Measurements from ENCODE around the gene IL11.

The IL11 gene

DNA sequence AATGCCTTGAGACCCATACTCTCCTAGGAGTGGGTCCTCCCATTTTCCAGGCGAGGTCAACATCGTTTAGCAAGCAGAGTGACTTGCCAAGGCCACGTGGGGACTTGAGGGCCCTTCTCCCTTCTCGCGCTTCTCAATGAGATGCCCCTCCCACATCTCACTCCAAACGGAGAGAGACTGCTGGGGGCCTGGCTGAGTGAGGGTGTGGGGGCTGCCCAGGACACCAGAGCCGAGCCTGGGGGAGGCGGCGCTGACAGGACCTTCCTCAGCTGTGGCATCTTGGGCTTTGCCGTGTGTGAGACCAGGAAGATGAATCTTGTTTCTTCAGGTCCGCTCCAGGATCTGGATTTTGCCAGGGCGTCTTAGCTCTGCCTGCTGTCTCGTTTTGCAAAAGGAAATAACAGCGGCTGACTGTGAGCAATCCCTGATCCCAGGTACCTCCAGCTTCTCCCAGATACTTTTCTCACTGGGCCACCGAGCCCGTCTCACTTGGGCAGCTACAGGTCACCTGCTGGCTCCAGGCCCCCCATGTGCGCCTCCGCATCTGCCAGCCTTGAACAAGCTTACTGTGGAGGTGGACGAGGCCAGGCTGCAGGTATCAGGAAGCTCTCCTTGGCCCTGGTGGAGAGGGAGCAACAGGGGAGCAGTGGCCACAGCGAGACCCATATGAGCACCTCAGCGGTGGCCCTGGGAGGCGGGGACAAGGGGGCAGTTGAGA, 21.8 kb downstream of the IL11 start:
- no peak for TF ChIP-seq CREB1 (IDR thresholded peaks at IDR 0.05; ENCODE audit: low read depth)
- TF ChIP-seq FOXM1 (IDR thresholded peaks at IDR 0.05; ENCODE audit: borderline replicate concordance, low read depth): no peak

DNA sequence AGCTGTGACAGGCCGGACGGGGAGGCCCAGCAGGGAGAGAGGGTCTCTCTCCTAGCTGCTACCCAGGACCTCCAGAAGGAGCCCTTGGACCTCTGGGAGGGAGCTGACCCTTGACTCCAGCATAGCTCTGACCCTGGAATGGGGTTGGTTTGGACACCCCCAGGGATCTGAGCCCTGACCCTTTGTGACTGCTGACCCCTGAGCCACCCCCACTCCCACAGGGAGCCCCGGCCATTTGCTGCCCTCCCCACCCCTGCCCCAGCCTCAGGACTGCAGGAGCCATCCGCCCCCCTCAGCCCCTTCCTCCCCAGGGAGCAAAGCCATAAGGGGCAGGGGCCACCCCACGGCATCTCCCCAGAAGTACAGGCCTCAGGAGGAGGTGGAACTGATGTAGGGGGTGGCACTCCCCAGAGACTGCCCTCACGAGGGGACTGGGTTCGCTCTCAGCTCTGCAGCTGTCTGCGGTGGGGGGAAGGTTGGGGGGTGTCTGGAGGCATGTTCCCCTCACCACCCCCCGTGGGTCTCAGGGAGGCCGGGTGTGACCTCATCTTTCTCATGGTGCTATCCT, 22.7 kb downstream of the IL11 start:
- TF ChIP-seq EGR1 (IDR thresholded peaks at IDR 0.05) (no peak), TEAD4 (IDR thresholded peaks at IDR 0.05) (no peak), YY1 (IDR thresholded peaks at IDR 0.05; ENCODE audit: low read depth) (no peak), TAF1 (IDR thresholded peaks at IDR 0.05; ENCODE audit: low read depth) (no peak), NFIC (IDR thresholded peaks at IDR 0.05) (no peak), CEBPB (IDR thresholded peaks at IDR 0.05) (no peak), EP300 (IDR thresholded peaks at IDR 0.05; ENCODE audit: borderline replicate concordance) (no peak)

DNA sequence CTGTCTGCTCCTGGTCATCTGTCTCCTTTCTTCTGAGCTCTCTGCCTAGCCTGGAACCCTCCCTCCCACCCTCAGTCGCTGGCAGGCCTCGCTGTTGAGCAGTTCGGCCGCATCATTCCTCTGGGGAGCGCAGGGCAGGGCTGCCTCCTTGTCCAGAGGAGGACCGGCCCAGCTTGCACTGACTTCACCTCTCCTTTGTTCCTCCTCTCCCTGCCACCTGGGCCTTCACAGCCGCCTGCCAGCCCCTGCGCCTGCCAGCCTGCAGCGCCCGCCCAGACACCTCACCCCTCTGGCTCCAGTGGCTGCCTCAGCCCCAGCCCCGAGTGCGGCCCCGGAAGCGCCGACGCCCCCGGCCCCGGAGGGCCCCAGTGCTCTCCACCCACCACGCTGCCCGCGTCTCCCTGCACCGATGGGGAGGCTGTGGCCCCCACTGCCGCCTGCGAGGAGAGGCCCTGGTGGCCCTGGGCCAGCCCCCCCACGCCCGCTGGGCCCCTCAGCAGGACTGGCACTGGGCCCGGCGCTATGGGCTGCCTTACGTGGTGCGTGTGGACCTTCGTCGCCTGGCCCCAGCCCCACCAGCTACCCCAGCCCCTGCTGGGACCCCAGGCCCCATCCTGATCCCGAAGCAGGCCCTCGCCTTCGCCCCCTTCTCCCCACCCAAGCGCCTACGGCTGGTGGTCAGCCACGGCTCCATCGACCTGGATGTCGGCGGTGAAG, 23.4 kb downstream of the IL11 start:
- no peak for TF ChIP-seq RAD21 (IDR thresholded peaks at IDR 0.05; ENCODE audit: low read depth)
- TF ChIP-seq TEAD4 (IDR thresholded peaks at IDR 0.05): no peak
- TF ChIP-seq EGR1 (IDR thresholded peaks at IDR 0.05): no peak
- no peak for TF ChIP-seq FOXM1 (IDR thresholded peaks at IDR 0.05; ENCODE audit: borderline replicate concordance, low read depth)
- TF ChIP-seq ZBTB7A (IDR thresholded peaks at IDR 0.05; ENCODE audit: low read depth): no peak
- TF ChIP-seq TCF12 (IDR thresholded peaks at IDR 0.05; ENCODE audit: low read depth): no peak
- no peak for TF ChIP-seq NFIC (IDR thresholded peaks at IDR 0.05)
- no peak for TF ChIP-seq CEBPB (IDR thresholded peaks at IDR 0.05)
- TF ChIP-seq CREB1 (IDR thresholded peaks at IDR 0.05; ENCODE audit: low read depth): no peak
- TF ChIP-seq TAF1 (IDR thresholded peaks at IDR 0.05; ENCODE audit: low read depth): no peak
- TF ChIP-seq YY1 (IDR thresholded peaks at IDR 0.05; ENCODE audit: low read depth): no peak
- TF ChIP-seq, protein P1, sequence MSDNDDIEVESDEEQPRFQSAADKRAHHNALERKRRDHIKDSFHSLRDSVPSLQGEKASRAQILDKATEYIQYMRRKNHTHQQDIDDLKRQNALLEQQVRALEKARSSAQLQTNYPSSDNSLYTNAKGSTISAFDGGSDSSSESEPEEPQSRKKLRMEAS (IDR thresholded peaks at IDR 0.05): no peak
- TF ChIP-seq, protein P2, sequence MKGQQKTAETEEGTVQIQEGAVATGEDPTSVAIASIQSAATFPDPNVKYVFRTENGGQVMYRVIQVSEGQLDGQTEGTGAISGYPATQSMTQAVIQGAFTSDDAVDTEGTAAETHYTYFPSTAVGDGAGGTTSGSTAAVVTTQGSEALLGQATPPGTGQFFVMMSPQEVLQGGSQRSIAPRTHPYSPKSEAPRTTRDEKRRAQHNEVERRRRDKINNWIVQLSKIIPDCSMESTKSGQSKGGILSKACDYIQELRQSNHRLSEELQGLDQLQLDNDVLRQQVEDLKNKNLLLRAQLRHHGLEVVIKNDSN (IDR thresholded peaks at IDR 0.05): no peak
- no peak for TF ChIP-seq EP300 (IDR thresholded peaks at IDR 0.05; ENCODE audit: borderline replicate concordance)
- TF ChIP-seq, protein P3, sequence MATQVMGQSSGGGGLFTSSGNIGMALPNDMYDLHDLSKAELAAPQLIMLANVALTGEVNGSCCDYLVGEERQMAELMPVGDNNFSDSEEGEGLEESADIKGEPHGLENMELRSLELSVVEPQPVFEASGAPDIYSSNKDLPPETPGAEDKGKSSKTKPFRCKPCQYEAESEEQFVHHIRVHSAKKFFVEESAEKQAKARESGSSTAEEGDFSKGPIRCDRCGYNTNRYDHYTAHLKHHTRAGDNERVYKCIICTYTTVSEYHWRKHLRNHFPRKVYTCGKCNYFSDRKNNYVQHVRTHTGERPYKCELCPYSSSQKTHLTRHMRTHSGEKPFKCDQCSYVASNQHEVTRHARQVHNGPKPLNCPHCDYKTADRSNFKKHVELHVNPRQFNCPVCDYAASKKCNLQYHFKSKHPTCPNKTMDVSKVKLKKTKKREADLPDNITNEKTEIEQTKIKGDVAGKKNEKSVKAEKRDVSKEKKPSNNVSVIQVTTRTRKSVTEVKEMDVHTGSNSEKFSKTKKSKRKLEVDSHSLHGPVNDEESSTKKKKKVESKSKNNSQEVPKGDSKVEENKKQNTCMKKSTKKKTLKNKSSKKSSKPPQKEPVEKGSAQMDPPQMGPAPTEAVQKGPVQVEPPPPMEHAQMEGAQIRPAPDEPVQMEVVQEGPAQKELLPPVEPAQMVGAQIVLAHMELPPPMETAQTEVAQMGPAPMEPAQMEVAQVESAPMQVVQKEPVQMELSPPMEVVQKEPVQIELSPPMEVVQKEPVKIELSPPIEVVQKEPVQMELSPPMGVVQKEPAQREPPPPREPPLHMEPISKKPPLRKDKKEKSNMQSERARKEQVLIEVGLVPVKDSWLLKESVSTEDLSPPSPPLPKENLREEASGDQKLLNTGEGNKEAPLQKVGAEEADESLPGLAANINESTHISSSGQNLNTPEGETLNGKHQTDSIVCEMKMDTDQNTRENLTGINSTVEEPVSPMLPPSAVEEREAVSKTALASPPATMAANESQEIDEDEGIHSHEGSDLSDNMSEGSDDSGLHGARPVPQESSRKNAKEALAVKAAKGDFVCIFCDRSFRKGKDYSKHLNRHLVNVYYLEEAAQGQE (IDR thresholded peaks at IDR 0.05; ENCODE audit: low read depth): no peak

DNA sequence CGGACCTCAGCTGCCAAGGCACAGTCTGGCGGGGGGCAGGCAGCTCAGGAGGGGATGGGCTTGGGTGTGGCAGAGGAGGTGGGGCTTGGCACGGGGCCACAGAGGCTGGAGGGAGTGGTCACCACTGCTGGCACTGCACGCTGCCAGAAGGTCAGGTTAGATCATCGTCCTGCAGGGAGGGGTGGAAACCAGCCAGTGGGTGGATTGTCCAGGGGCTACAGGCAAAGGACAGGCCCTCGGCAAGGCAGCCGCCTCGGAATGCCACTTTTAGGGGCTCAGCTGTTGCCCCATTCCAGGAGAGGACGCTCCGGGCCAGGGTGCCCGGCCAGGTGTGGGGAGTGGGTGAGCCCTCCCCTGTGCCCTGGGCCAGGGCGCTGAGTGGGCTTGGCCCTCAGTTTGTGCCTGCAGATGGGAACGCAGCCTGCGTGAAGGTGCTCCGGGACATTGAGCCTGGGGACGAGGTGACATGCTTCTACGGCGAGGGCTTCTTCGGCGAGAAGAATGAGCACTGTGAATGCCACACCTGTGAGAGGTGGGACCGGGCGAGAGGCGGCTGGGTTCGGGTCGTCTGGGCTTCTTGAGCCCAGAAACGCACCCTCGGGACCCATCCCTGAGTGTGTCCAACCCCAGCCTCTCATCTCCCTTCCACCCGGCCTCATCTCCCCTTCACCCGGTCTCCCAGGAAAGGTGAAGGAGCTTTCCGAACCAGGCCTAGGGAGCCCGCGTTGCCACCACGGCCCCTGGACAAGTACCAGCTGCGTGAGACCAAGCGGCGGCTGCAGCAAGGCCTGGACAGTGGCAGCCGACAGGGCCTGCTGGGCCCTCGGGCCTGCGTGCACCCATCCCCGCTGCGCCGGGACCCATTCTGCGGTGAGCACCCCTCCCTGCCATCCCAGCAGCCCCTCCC, 24.2 kb downstream of the IL11 start:
- peak; percentile 26; the same call in 1 of the 2 replicates for TF ChIP-seq TCF12 (IDR thresholded peaks at IDR 0.05; ENCODE audit: low read depth)
- no peak for TF ChIP-seq YY1 (IDR thresholded peaks at IDR 0.05; ENCODE audit: low read depth)
- peak; percentile 89 for TF ChIP-seq NFIC (IDR thresholded peaks at IDR 0.05)
- TF ChIP-seq TEAD4 (IDR thresholded peaks at IDR 0.05): no peak
- peak; percentile 26; the same call in 1 of the 2 replicates for TF ChIP-seq EP300 (IDR thresholded peaks at IDR 0.05; ENCODE audit: borderline replicate concordance)
- TF ChIP-seq RAD21 (IDR thresholded peaks at IDR 0.05; ENCODE audit: low read depth): no peak
- no peak for TF ChIP-seq EGR1 (IDR thresholded peaks at IDR 0.05)
- no peak for TF ChIP-seq CREB1 (IDR thresholded peaks at IDR 0.05; ENCODE audit: low read depth)
- 0 out of 2 replicates have a peak, but pooled peaks have one; percentile 16 for TF ChIP-seq ZBTB7A (IDR thresholded peaks at IDR 0.05; ENCODE audit: low read depth)
- TF ChIP-seq, protein P1 (IDR thresholded peaks at IDR 0.05): peak; percentile 39

DNA sequence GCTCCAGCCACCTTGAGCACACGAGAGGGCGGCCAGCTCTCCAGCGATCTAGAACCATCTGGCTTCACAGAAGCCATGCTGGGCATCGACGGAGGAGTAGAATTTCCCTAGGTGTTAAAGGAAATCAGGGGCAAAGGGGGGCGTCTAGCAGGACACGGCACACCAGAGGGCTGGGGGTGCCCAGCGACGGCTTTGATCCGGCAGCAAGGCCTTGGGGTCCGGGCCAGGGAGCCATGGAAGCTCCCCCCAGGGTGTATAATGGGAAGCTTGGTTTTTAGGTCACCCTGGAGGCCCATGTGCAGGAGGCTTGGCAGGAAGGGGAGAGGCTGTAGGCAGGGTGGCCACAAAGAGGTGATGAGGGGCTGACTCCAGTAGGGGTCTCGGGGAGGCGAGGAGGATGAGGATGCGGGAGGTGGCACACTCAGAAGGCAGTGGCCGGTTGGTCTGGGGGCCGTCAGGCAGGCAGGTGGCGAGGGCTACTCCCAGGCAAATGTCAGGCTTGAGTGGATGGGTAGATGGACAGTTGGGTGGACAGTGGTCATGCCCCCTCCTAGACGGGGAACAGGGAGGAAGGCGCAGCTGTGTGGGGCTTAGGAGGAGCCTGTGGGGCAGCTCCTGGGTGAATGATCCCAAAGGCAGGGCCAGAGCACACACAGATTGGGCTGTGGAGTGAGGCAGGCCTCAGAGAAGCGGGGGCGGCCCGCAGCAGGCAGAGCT, 25.0 kb downstream of the IL11 start:
- TF ChIP-seq EP300 (IDR thresholded peaks at IDR 0.05; ENCODE audit: borderline replicate concordance) (no peak), EGR1 (IDR thresholded peaks at IDR 0.05) (peak; percentile 79)
- TF ChIP-seq, protein P1 (IDR thresholded peaks at IDR 0.05): no peak; the same call in 1 of the 2 replicates

DNA sequence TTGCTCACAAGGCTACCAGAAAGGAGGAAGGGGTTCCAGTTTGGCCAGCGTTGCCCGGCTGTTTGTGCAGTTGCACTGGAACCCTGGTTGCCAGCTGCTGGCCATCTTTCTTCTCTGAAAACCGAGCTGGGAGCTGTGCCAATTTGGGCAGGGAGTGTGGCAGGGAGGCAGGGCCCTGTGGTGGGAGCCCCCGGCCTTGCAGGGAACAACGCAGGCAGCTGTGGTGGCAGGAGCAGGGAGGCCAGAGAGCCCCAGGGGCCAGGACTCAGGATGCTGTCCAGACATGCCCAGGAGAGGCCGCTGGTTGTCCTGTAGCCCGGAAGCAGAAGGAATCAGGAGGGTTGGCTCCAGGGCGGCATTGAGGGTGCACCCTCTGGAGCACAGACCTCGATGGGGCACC, 25.8 kb downstream of the IL11 start:
- TF ChIP-seq TAF1 (IDR thresholded peaks at IDR 0.05; ENCODE audit: low read depth) (no peak), CREB1 (IDR thresholded peaks at IDR 0.05; ENCODE audit: low read depth) (no peak), TCF12 (IDR thresholded peaks at IDR 0.05; ENCODE audit: low read depth) (no peak), NFIC (IDR thresholded peaks at IDR 0.05) (no peak), ZBTB7A (IDR thresholded peaks at IDR 0.05; ENCODE audit: low read depth) (no peak), FOXM1 (IDR thresholded peaks at IDR 0.05; ENCODE audit: borderline replicate concordance, low read depth) (no peak), YY1 (IDR thresholded peaks at IDR 0.05; ENCODE audit: low read depth) (no peak), CEBPB (IDR thresholded peaks at IDR 0.05) (no peak), EGR1 (IDR thresholded peaks at IDR 0.05) (no peak)
- TF ChIP-seq, protein P3 (IDR thresholded peaks at IDR 0.05; ENCODE audit: low read depth): no peak
- TF ChIP-seq, protein P2 (IDR thresholded peaks at IDR 0.05): no peak

All from Ishikawa (cell line).